GM21367 (cell line): Measurements from ENCODE around the gene SOHLH2.

Source experiments
- ATAC-seq: cut with Tn5 transposase; IDR thresholded peaks from one replicate; pipeline ENCODE4 v1.9.1; 2021; ENCODE audit not compliant: unreplicated experiment

SOHLH2 gene, protein sequence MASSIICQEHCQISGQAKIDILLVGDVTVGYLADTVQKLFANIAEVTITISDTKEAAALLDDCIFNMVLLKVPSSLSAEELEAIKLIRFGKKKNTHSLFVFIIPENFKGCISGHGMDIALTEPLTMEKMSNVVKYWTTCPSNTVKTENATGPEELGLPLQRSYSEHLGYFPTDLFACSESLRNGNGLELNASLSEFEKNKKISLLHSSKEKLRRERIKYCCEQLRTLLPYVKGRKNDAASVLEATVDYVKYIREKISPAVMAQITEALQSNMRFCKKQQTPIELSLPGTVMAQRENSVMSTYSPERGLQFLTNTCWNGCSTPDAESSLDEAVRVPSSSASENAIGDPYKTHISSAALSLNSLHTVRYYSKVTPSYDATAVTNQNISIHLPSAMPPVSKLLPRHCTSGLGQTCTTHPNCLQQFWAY

DNA sequence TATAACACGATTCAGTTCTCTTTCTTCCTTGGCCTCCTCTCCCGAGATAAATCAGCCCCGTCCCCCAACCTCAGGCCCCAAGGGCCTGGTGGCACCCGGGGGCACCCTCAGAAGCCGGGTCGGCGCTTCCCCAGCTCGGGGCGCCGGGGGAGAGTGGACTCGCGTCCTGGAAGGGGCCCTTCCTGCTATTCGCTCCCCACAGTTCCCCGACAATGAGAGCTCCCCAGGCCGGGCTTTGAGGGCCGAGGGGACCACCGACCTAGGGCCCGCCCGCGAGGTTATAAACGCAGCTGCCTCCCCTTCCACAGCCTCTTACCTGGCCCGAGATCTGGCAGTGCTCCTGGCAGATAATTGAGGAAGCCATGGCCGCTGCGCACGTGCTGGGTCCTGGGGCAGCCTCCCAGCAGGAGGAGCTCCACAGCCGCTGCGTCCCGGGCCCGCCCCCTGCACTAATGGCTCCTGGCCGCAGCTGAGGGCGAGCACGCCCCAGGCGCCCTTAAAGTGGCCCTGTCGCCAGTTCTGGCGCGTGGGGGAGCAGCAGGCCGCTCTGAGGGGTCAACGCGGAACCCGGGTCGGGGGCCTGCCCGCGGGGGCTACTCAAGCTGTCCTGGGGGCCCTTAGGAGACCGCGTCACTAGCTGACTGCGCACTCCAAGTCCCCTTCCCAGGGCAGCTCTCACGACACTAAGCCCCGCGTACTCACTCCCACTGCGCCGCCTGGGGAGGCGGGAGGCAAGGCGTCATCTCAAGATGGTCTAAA, at the start of gene SOHLH2:
Gene SOHLH2 (minus strand): TSS at position 394 of the 759 bp plus-strand sequence. CDS start 30 bp downstream, at position 364.
- no peak for ATAC-seq

DNA sequence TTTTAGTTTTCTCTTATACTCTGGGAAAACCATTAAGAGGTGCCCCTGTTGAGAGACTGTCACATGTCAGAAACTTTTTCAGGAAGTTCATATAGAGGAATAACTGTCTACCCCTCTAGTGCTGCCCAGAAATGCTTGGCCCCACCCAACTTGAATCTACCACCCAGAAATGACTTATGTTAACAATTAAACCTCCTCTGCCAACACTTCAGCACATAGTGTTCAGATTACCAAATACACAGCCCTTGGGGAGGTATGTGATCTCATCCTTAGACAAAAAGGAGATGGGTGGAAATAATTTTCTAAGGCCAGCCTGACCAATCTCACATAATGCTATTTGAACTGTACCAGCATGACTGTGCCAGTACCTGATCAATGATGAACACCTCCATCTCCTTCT, 47.6 kb upstream of the SOHLH2 start:
- no peak for ATAC-seq

DNA sequence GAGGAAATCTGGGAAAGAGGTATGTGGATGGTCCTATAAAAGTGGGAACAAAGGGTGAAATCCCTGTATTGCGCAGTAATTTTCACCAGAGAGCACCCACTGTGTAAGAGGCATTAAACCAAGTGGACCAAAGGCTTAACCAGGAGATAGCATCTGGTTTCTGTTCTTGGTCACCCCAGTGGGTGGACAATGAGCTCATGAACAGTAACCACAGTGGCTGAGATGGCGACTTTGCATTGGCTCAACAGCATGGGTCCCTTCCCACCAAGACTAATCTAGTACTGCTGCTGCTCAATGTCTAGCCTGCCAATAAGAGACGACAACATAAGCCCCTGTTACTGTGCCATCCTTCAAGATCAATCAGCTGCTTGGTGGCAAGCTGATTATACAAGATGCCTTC, 46.7 kb upstream of the SOHLH2 start:
- no peak for ATAC-seq

DNA sequence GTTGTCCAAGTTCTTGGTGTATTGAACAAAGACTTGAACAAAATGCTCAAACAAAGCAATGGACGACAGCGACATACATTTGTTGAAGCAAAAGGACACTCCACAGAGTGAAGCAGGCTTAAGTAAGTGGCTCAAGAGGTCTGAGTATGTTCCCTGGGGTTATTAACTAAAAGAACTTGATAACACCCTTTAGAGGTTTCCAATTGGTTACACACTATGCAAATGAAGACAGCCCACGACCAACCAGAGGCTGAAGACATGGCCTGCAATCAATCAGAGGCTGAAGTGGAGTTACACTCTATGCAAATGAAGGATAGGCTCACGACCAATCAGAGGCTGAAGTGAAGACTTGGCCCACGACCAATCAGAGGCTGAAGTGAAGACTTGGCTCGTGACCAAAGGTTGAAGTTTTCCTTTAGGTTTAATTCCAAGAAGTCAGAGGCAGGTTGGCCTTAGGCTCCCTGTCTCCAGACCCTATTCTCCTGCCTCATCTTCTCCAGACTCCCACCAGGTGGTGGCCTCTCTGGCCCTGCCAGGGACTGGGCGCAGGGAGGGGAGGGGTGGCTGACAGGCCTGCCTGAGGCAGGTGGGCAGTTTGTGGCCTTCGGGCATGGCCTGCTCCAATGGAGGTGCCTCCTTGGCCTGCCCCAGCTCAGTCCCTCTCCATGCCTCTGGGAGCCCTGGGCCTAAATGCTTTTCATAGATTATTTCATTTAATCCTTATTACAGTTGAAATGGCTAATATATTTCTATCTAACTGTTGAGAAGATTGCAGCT, 45.2 kb upstream of the SOHLH2 start:
- no peak for ATAC-seq

DNA sequence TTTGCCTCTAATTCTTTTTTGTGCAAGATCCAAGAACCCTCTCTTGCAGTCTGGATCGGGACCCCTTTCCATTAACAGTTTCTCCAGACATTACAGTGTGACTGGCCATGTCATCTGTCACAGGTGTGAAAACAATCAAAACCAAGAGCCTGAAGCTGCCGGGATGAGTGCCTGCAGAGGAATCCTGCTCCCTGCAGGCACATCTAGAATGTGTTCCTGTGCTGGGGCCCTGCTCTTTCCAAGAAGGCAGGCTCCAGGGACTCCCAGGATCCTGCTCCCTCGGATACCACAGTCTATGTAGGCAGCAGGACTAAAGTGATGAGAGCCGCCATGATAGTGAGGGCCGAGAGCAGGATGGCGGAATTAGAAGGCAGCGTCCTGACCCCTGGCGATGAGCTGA, 44.5 kb upstream of the SOHLH2 start:
- ATAC-seq: no peak

DNA sequence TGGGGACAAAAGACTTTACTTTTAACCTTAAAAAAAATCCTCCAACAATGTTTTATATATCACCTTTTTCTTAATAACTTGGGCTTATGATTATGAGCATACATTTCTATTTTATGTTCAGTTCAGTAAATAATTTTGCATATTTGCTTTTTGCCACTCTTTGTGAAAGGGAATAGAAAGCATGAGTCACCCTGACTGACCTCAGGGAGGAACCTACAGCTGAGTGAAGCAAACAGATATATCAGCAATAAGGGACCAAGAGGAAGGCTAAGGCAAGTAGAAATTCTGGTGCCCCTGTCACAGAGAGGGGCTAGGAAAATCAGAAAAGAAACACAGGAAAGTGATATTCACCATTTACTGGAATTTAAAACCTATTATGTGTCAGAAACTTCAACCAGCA, 37.2 kb upstream of the SOHLH2 start:
- no peak for ATAC-seq

DNA sequence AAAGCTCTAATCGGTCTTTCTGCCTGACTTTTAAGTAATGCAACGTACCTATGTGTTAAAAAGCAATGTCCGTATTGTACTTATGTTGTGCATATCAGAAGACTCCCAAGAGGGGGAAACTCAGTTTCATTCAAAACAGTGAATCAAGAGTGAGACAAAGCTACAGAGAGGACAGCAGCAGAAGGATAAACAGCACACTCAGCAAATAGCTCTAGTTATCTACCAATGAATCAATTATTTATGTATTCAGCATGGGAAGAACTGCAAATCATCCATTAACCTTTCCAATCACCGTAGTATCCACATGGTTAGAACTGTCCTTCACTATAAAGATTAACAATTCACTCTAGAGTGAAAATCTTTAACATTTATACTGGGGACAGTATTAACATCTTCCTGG, 36.7 kb upstream of the SOHLH2 start:
- no peak for ATAC-seq

DNA sequence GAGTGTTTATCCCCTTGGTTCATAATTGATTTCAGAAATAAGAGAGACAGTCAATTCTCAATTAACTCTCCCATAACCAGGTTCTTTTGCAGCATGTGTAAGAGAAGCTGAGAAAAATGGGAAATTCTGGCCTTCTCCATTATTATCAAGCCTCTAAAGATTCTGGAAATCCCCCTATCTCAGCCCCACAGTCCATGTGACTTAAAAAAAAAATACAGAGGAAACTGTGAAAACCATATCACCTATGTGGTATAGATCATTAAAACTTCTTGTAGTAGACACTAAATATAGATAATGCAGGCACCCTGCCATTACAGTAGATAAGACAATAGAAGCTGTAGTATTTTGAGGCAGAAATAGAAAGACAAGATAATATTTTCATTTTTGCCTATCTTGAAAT, 34.3 kb upstream of the SOHLH2 start:
- no peak for ATAC-seq

DNA sequence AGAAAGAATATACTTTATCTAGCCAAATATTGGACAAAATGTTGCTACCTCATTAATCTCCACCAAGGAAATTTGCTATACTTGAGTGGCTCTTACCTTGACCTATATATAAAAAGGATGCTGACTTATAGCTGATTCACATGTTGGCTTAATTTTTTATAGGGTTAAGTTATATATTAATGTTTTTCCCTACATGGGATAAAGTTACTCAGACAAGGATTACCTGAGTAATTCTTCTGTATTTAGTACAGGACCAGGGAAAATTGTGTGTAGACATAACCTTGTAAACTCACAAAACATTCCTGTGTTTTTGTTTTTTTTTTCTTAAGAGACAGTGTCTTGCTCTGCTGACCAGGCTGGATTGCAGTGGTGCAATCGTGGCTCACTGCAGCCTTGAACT, 30.6 kb upstream of the SOHLH2 start:
- ATAC-seq: no peak

DNA sequence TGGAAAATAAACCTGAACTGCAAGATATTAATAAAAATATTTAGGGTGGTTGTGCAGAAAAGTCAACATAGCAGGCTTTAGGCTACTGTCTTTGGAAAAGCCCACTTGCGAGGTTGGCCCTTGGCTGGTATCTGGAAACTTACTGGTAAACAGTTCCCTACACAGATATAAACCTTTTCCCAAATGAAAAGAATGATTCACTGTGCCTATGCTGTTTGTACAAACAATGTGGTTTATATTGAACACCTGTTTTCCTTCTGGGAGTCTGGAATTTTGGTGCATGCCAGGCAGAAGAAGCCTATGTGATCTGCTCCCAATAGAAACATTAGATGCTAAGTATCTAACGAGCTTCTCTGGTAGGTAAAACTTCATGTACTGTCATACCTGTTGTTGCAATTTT, 29.7 kb upstream of the SOHLH2 start:
- no peak for ATAC-seq

DNA sequence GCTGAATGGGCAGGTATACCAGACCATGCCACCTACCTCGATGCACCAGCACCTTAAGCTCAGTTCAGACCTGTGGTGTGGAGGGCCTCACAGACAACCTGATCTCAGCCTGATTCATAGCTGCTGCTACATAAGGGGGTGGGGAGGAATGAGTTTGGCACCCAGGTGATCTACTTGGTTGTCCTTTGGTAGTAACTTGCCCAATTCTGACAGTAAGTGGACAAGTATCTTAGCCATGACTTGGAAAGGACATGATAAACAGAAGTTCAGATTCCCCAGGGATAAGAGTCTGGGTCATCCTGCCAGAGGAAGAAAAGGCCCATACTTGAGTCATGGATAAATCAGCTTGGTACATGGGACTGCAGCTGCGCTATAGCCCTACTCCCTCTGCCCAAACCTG, 28.4 kb upstream of the SOHLH2 start:
- no peak for ATAC-seq

DNA sequence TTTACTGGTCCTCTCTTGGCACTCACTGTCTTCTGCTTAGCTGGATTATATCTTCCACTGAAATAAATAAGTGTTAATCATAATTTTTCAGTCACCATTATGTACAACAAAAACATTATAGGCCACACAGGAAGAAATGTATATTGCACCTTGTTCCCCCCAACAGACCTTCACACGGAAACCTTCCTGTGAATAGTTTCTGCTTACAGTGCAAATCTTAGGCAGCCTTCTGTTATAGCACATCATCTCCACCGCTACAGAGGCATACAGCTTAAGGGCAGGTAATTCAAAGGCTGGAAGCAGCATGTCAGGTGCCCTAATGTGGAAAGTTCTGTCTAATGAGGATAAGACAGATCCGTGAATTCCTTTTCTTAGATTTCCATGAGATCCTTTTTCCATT, 16.9 kb upstream of the SOHLH2 start:
- ATAC-seq: no peak

DNA sequence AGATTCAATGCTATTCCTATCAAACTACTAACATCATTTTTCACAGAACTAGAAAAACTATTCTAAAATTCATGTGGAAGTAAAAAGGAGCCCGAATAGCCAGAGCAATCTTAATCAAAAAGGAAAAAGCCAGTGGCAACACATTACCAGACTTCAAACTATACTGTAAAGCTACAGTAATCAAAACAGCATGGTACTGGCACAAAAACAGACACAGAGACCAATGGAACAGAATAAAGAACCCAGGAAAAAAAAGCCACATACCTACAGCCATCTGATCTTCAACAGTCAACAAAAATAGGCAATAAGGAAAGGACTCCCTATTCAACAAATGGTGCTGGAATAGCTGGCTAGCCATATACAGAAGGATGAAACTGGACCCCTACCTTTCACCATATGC, 10.4 kb upstream of the SOHLH2 start:
- ATAC-seq: no peak

DNA sequence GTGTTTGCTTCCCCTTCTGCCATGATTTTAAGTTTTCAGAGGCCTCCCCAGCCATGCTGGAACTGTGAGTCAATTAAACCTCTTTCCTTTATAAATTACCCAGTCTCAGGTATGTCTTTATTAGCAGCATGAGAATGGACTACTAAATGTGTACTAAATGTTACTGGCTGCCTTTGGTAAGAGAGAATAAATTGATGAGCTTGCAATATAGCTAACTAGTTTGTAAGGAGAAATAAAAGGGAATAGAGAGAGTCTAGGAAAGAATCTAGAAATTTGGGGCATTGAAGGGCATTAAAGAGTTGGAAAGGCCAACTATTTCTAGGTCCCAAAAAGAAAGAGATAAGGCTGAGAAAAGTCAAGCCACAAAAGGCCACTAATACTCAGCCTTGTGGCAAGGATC, 5.5 kb upstream of the SOHLH2 start:
- no peak for ATAC-seq

DNA sequence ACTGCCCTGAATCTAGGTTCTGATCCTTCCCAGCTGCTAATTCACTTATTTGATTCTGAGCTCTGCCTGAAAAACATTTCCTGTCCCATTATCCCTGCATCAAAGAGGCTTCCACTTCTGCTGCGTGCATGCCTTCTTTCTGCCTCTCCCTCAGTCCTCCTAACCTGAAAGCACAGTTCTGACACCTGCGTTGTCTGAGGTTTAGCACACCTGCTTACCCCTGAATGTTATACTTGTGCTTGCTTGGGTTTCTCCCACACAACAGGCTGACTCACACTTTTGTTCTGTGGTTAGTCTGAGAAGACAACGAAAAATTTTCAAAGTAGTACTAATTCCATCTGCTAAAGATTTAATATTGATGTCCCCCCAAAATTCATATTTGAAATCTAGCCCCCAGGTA, 3.1 kb upstream of the SOHLH2 start:
- no peak for ATAC-seq

DNA sequence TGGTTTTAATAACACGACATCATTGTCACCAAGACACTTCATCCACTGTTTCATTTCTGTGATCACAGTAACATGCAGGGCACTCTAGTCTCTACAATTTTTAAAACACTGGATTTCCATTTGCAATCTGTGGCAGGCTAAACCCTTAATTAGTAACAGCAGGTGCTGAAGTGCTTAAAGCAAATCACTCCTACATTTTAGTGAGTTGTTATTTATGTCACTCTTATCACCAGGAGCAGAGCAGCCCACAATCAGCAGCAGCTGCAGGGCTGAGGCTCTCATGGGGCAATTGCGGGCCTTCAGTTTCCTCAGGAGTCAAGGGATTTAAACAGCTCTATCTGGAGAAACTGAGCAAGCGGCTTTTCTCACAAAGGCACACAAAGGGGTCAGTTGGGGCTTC, 1.6 kb downstream of the SOHLH2 start:
- ATAC-seq: no peak

DNA sequence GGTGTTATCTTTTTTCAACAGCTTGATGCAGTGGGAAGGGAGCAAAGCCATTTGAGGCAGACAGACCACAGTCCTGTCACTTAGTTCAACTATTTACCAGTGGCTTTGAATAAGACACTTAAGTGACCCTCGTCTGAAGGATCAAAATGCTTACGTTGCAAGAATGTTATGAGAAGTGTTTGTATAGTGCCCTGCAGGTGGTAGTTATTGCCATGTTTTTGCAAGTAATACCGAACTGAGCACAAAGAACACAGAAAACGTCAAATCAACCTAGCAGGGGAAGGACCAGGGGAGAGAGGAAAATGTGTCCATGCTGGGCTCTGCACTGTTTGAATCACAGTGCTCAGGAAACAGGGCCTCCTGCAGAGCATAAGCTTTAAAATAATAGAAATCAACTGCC, 2.8 kb downstream of the SOHLH2 start:
- no peak for ATAC-seq

DNA sequence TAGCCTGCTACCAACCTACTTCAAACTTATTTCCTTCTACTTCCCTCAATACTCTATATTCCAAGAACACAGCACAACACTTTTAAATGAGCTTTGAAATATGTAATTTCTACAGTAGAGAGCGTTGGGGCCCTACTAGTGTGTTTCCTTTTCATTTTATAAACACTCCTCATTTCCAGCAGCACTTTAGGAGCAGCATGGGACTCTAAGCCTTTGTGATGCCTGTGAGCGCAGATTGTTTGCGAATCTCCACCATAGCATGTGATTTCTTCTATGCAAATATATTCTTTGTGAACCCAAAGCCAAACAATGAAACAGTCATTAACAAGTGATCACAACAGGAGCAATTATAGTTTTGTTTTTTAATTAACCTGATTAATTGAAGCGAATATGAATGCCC, 3.6 kb downstream of the SOHLH2 start:
- no peak for ATAC-seq

DNA sequence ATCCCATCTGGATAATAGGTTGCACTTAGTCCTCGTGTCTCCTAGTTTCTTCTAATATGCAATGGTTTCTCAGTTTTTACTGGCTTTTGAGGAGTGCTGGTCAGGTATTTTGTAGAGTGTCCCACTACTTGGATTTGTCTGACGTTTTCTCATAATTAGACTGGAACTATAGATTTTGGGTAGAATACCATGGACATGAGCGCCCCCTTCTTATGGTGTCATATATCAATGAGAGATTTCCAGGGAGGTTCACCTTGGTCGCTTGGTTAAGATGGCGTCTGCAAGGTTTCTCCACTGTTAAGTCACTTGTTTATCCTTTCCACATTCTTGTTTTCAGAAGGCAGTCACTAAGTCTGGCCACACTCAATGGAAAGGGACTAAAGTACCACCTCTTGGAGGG, 6.7 kb downstream of the SOHLH2 start:
- ATAC-seq: no peak

DNA sequence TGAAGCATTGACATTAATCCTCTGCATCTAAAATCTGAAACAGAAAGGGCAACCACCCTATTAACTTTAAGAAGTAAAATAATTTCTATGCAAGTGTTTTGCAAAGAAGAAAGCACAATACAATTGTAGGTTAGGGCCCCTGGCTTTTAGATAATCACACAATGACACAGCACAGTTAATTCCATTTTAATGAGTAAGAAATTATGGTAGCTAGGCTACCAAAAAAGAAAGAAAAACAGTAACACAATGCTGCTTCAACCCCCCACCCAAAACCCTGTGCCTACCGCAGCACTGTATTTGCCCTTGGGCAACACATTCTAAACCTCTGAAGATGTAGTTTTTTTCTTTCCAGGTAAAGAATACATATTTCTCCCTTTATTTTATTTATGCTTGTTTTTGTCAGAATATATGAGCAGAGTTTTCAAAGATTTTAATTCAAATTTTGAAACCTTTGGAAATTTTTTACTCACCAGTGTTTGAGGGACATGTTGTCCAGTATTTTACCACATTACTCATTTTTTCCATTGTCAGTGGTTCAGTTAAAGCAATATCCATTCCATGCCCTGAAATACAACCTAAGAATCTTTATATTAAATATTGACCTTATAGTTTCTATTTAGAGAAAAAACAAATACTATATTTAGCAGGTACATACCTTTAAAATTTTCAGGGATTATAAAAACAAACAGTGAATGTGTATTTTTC, 21.1 kb downstream of the SOHLH2 start:
- no peak for ATAC-seq

DNA sequence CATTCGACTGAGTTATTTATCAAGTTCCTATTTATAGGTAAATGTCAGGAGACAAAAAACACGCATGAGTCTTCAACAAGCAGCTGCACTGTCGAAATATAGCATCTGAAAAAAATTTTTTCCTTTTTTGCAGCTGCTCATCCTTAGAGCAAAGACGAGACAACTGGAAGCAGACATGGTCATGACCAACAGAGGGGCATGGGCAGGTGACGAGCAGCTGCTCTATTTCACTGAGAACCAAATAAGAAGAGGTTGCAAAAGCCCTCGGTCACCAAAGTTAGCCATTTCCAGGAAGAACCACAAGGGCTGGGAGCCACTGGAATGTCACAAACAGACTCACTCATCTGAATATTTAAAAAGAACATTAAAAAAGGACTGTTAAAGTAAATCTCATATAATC, 22.2 kb downstream of the SOHLH2 start:
- no peak for ATAC-seq
